Myocyte (in vitro differentiated cells): ENCODE results near the gene LDLRAD2. TPM values are rescaled to one million over a fixed set of nuclear protein-coding genes. Genes with fewer than 3 reads are reported as not detected.

ENCODE experiments used
- DNase-seq: peaks from one replicate; pipeline ENCODE4 v3.0.0-alpha.2; 2012; ENCODE audit warnings: low read depth
- total RNA-seq: library from RNA; depleted of rRNA; stranded (reverse); fragments of >200 nt; gene quantifications from 2 replicates; pipeline ENCODE4 v1.2.3, GENCODE V29; 2014

The LDLRAD2 gene
- total RNA-seq, 1 donor from 2014 or later = not detected

GRCh38 chr1:21857840-21858670, 46.0 kb downstream of the LDLRAD2 start:
- no peak for DNase-seq

GRCh38 chr1:21859669-21860179, 47.7 kb downstream of the LDLRAD2 start:
- DNase-seq = no peak

- no peak for DNase-seq
Measured at GRCh38 chr1:21860971-21861370, 48.9 kb downstream of the LDLRAD2 start.

- peak; percentile 63 for DNase-seq
Measured at GRCh38 chr1:21861602-21862429, 49.8 kb downstream of the LDLRAD2 start.

- DNase-seq = no peak
Measured at GRCh38 chr1:21863981-21864380, 51.9 kb downstream of the LDLRAD2 start.

- no peak for DNase-seq
Measured at GRCh38 chr1:21864730-21865129, 52.7 kb downstream of the LDLRAD2 start.

GRCh38 chr1:21865609-21865942, 53.5 kb downstream of the LDLRAD2 start:
- no peak for DNase-seq

GRCh38 chr1:21865943-21866706, 54.1 kb downstream of the LDLRAD2 start:
- DNase-seq = peak; percentile 47

- DNase-seq = no peak
Measured at GRCh38 chr1:21866707-21867043, 54.6 kb downstream of the LDLRAD2 start.

- no peak for DNase-seq
Measured at GRCh38 chr1:21867451-21867996, 55.5 kb downstream of the LDLRAD2 start.

GRCh38 chr1:21868482-21868881, 56.4 kb downstream of the LDLRAD2 start:
- no peak for DNase-seq

- no peak for DNase-seq
Measured at GRCh38 chr1:21868941-21869454, 56.9 kb downstream of the LDLRAD2 start.

GRCh38 chr1:21869620-21870121, 57.6 kb downstream of the LDLRAD2 start:
- peak; percentile 94 for DNase-seq

- DNase-seq = no peak
Measured at GRCh38 chr1:21870611-21871010, 58.5 kb downstream of the LDLRAD2 start.

- DNase-seq = peak; percentile 81
Measured at GRCh38 chr1:21871943-21872342, 59.9 kb downstream of the LDLRAD2 start.

- DNase-seq = no peak
Measured at GRCh38 chr1:21872445-21873079, 60.5 kb downstream of the LDLRAD2 start.

- DNase-seq = no peak
Measured at GRCh38 chr1:21873174-21873573, 61.1 kb downstream of the LDLRAD2 start.

- no peak for DNase-seq
Measured at GRCh38 chr1:21873761-21874160, 61.7 kb downstream of the LDLRAD2 start.

- DNase-seq = no peak
Measured at GRCh38 chr1:21874328-21874727, 62.3 kb downstream of the LDLRAD2 start.
